K562 (cell line): ENCODE results near the gene CCDC92. TPM values are rescaled to one million over a fixed set of nuclear protein-coding genes. Genes with fewer than 3 reads are reported as not detected.

Experiments
- ATAC-seq: fragments of 200-7000 bp; cut with Tn5 transposase; 3 replicates; pipeline ENCODE4 v1.9.1; 2020; ENCODE audit warnings: moderate library complexity
- BruUV-seq: library from RNA; stranded (reverse); fragments of 400-500 nt; replicated peaks from 2 replicates; lab custom pipeline; 2021; lab: Mats Ljungman, UMichigan
- CTCF ChIA-PET: fragments of 300-600 bp; formaldehyde crosslinking; extraction: SDS; loops from one replicate; lab custom pipeline; 2021; ENCODE audit warnings: low intra/inter-chr PET ratio; lab: Yijun Ruan, JAX
- POLR2A ChIA-PET: fragments of 300-600, 350-650 bp; sonication (Branson Sonifier 250); formaldehyde crosslinking; extraction: SDS; loops from one replicate; lab custom pipeline; 2021; ENCODE audit warnings: antibody characterized with exemption, inconsistent platforms; lab: Yijun Ruan, JAX
- DNase-seq, 4 experiments: peaks; one replicate each; pipeline versions ENCODE4 v3.0.0 to v3.0.0-alpha.2; 2011 to 2018; ENCODE audit warnings: low spot score in 3 of 4, mixed read lengths in 3 of 4; ENCODE audit errors: extremely low read depth in 1 of 4
- FAIRE-seq: peaks from 2 replicates; lab custom pipeline; 2011; peaks lifted over from hg19 to GRCh38; lab: Jason Lieb, UNC
- H2AFZ ChIP-seq: 2 replicates; pipeline ENCODE4 v1.6.0; 2011; ENCODE audit warnings: low read depth, low read length, control low read depth, inconsistent platforms
- H3K27ac ChIP-seq: fragments of 200-600 bp; 3 replicates; pipeline ENCODE4 v1.8.0; 2011; ENCODE audit warnings: low read depth, mild to moderate bottlenecking, control low read depth, inconsistent platforms, low read length, moderate library complexity, mixed read lengths; ENCODE audit errors: extremely low read depth
- H3K27me3 ChIP-seq, 2 experiments: fragments of 300-600 bp in 1 of 2; 2 replicates in 1 of 2; 3 replicates in 1 of 2; pipeline versions ENCODE4 v1.6.0 to v1.8.0; 2011; ENCODE audit warnings: inconsistent platforms in 2 of 2, low read length in 2 of 2, mild to moderate bottlenecking in 1 of 2, mixed read lengths in 1 of 2, moderate library complexity in 1 of 2; ENCODE audit not compliant: control insufficient read depth in 2 of 2, insufficient read depth in 2 of 2
- H3K36me3 ChIP-seq: fragments of 300-600 bp; 3 replicates; pipeline ENCODE4 v1.8.0; 2011; ENCODE audit warnings: mild to moderate bottlenecking, low read length, inconsistent platforms; ENCODE audit not compliant: control insufficient read depth, insufficient read depth
- H3K4me1 ChIP-seq, 2 experiments: fragments of 200-600 bp in 1 of 2; replicated peaks in 1 of 2; 2 replicates in 1 of 2; 3 replicates in 1 of 2; pipeline versions ENCODE4 v1.5.1 to v1.8.0; 2011; ENCODE audit warnings: inconsistent platforms in 2 of 2, low read length in 2 of 2, mild to moderate bottlenecking in 1 of 2, mixed read lengths in 1 of 2, moderate library complexity in 1 of 2; ENCODE audit not compliant: control insufficient read depth in 2 of 2, insufficient read depth in 2 of 2
- H3K4me2 ChIP-seq: 2 replicates; pipeline ENCODE4 v1.6.1; 2011; ENCODE audit warnings: low read length, control low read depth, inconsistent platforms, mixed read lengths; ENCODE audit not compliant: insufficient read depth
- H3K4me3 ChIP-seq: fragments of 200-600 bp; sonication (generic), shearing (Covaris generic); 2 replicates; pipeline ENCODE4 v1.5.1; 2016; ENCODE audit warnings: control low read depth, inconsistent platforms
- H3K79me2 ChIP-seq: fragments of 200-600 bp; 3 replicates; pipeline ENCODE4 v1.8.0; 2011; ENCODE audit warnings: low read length, inconsistent platforms; ENCODE audit not compliant: control insufficient read depth, insufficient read depth
- H3K9ac ChIP-seq, 2 experiments: 2 replicates each; pipeline versions ENCODE4 v1.6.0 to v1.6.1; 2011; ENCODE audit warnings: low read depth in 2 of 2, low read length in 2 of 2, control low read depth in 1 of 2, inconsistent platforms in 1 of 2, mild to moderate bottlenecking in 1 of 2, mixed read lengths in 1 of 2; ENCODE audit not compliant: insufficient read depth in 1 of 2
- H3K9me1 ChIP-seq: one replicate; pipeline ENCODE4 v1.6.0; 2011; ENCODE audit warnings: inconsistent platforms, mild to moderate bottlenecking, low read length, moderate library complexity; ENCODE audit not compliant: control insufficient read depth, insufficient read depth
- H3K9me3 ChIP-seq: replicated peaks from 2 replicates; pipeline ENCODE4 v1.5.1; 2011; ENCODE audit warnings: low read depth, low read length, inconsistent platforms; ENCODE audit not compliant: control insufficient read depth, insufficient read depth
- H4K20me1 ChIP-seq: replicated peaks from 2 replicates; pipeline ENCODE4 v1.6.1; 2011; ENCODE audit warnings: low read length, inconsistent platforms, mixed read lengths; ENCODE audit not compliant: control insufficient read depth, insufficient read depth
- ELF4 ChIP-seq: fragments of 450-650 bp; formaldehyde crosslinking; IDR thresholded peaks from 2 replicates; pipeline ENCODE4 v1.4.0; 2022; ENCODE audit warnings: missing genetic modification characterization
- GABPB2 ChIP-seq: fragments of 250-450 bp; sonication (Bioruptor Pico); conservative IDR thresholded peaks from 2 replicates; pipeline ENCODE4 v1.5.1; 2021; ENCODE audit warnings: mild to moderate bottlenecking
- GTF3C2 ChIP-seq: IDR thresholded peaks from 3 replicates; pipeline ENCODE4 v1.6.1; 2011; ENCODE audit warnings: borderline replicate concordance, mild to moderate bottlenecking, moderate library complexity; ENCODE audit not compliant: insufficient read length; ENCODE audit errors: extremely low read depth
- NFYB ChIP-seq: IDR thresholded peaks from 2 replicates; pipeline ENCODE4 v1.6.1; 2011; ENCODE audit warnings: mild to moderate bottlenecking, moderate library complexity; ENCODE audit not compliant: insufficient read length; ENCODE audit errors: extremely low read depth
- NONO ChIP-seq, 2 experiments: fragments of 200-400 bp in 1 of 2; fragments of 450-650 bp in 1 of 2; formaldehyde crosslinking in 1 of 2; IDR thresholded peaks; 2 replicates each; pipeline ENCODE4 v1.6.1; 2017; ENCODE audit warnings: low read depth in 2 of 2, mild to moderate bottlenecking in 2 of 2, moderate library complexity in 2 of 2, low read length in 1 of 2
- SMARCA5 ChIP-seq: fragments of 450-650 bp; IDR thresholded peaks from 2 replicates; pipeline ENCODE4 v1.6.1; 2016
- TCF15 ChIP-seq: fragments of 250-450 bp; sonication (Bioruptor Pico); IDR thresholded peaks from 2 replicates; pipeline ENCODE4 v1.8.0; 2022; ENCODE audit warnings: moderate library complexity, mild to moderate bottlenecking, inconsistent platforms
- THAP7 ChIP-seq: fragments of 250-450 bp; sonication (Bioruptor Pico); IDR thresholded peaks from 2 replicates; pipeline ENCODE4 v1.5.0; 2021
- VEZF1 ChIP-seq: fragments of 200-800 bp; sonication (Bioruptor generic); IDR thresholded peaks from 2 replicates; pipeline ENCODE4 v1.6.1; 2017; ENCODE audit warnings: missing genetic modification characterization, missing compliant biosample characterization
- WGBS: fragments of 100-300 bp; shearing (Covaris generic); methylation state at CpG from one replicate; pipeline ENCODE4 v1.1.6; 2016; ENCODE audit warnings: low coverage, mixed read lengths; ENCODE audit not compliant: insufficient coverage; ENCODE audit errors: missing lambda C conversion rate; 5-methylcytosine and 5-hydroxymethylcytosine counted together
- in situ Hi-C: fragments of 300-500 bp; cut with MboI; formaldehyde crosslinking; loops from 4 replicates; pipeline ENCODE4 v1.15.0; 2018; ENCODE audit warnings: inconsistent platforms, mixed read lengths
- intact Hi-C: fragments of 100-400 bp; cut with micrococcal nuclease; formaldehyde crosslinking; loops from 2 replicates; pipeline ENCODE4 v1.14.2; 2022
- polyA plus RNA-seq, 8 experiments: library from polyadenylated mRNA; depleted of rRNA in 4 of 8; stranded (reverse) in 5 of 8; unstranded in 3 of 8; fragments of >200 nt; fragmentation: Nextera tagmentation in 2 of 8; fragmentation: Illumina TruSeq in 1 of 8; extraction: Ambion mirVana in 2 of 8; extraction: Trizol in 1 of 8; gene quantifications; 2 replicates each; pipeline versions ENCODE4 v1.2.1 to v1.2.3, GENCODE V29; 2011 to 2014; ENCODE audit warnings: inconsistent platforms in 1 of 8, missing spikeins in 1 of 8
- total RNA-seq, 7 experiments: library from RNA; depleted of rRNA in 6 of 7; stranded (reverse); fragments of >200 nt in 6 of 7; fragmentation: Illumina TruSeq in 2 of 7; extraction: Trizol in 2 of 7; gene quantifications; 2 replicates each; pipeline versions ENCODE4 v1.2.1 to v1.2.3, GENCODE V29; 2011 to 2021; ENCODE audit warnings: low replicate concordance in 1 of 7

The CCDC92 gene
- total and polyA plus RNA-seq, 9 of the 15 experiments (the other 6 are each of a cell fraction or from before 2014, with no cell fraction given), result 0.27 to 5.9 (median 2.1) TPM

GRCh38 chr12:123945287-123946151 lies 27.1 kb downstream of the CCDC92 start:
- ChIA-PET POLR2A (interaction anchor here (1.2 kb wide), 1 partner anchor 109 kb away, joined by 3 read pairs; no protein-coding TSS in a partner anchor), CTCF (no interaction called here)
- H3K4me2 ChIP-seq, result no peak overlapping the region
- no peak overlapping the region for H2AFZ ChIP-seq
- 28% methylated on average over 25 of the region's 25 CpGs for WGBS
- no peaks in the 10 kb centered on the region for H4K20me1 ChIP-seq
- peaks cover 26 to 38% of the 10 kb centered on the region in 2 experiments; a peak in 4 of 5 replicates for H3K27me3 ChIP-seq
- peaks cover 5 to 13% of the 10 kb centered on the region in 2 experiments; a peak in 4 of 5 replicates for H3K4me1 ChIP-seq
- FAIRE-seq (no peak), DNase-seq (no peak), ATAC-seq (no peak)
- no peak overlapping the region for H3K27ac ChIP-seq
- no TSS peak for BruUV-seq
- H3K79me2 ChIP-seq, result no peaks in the 10 kb centered on the region
- in situ Hi-C loops, result no loop called here
- intact Hi-C loops, result no loop called here
- no peaks in the 10 kb centered on the region for H3K36me3 ChIP-seq
- peak overlapping the region in 1 of 2 experiments; percentile 53; a peak in 2 of 4 replicates for H3K9ac ChIP-seq
- no peak overlapping the region for H3K4me3 ChIP-seq
- no peaks in the 10 kb centered on the region; the same call in 1 of the 2 replicates for H3K9me3 ChIP-seq
- H3K9me1 ChIP-seq, result no peaks in the 10 kb centered on the region
- TF ChIP-seq THAP7 (CRISPR knock-in tag) (no peak), NONO (IDR thresholded peaks at IDR 0.05; ENCODE audit: low read depth in 2 of 2, low read length in 1 of 2) (no peak), NFYB (no peak), GTF3C2 (no peak), GABPB2 (CRISPR knock-in tag) (no peak), VEZF1 (CRISPR knock-in tag) (no peak), TCF15 (CRISPR knock-in tag) (no peak), SMARCA5 (no peak), ELF4 (CRISPR knock-in tag) (no peak)
